Measurements from ENCODE around the gene GDI2. TPM values are rescaled to one million over a fixed set of nuclear protein-coding genes. Genes with fewer than 3 reads are reported as not detected.
A peak's percentile ranks its signal among the peaks of the same experiment; 100 is the strongest.

GDI2 gene
- total RNA-seq, 1 donor from 2014 or later = 287 TPM

GRCh38 chr10:5814110-5815107 is 1.2 kb upstream of the GDI2 start:
- Mint-ChIP-seq H3K27me3 (no peaks in the 10 kb centered on the region), H3K9me3 (ENCODE audit: low read depth) (no peaks in the 10 kb centered on the region), H3K36me3 (ENCODE audit: insufficient read depth) (no peaks in the 10 kb centered on the region), H3K27ac (peak overlapping the region; percentile 95), H3K4me3 (ENCODE audit: low read depth) (peak overlapping the region; percentile 82), H3K4me1 (ENCODE audit: low read depth) (peaks cover 29% of the 10 kb centered on the region)
- no peak for DNase-seq (ENCODE audit: low spot score, unreplicated experiment)
- no peak for TF ChIP-seq CTCF (IDR thresholded peaks at IDR 0.05; ENCODE audit: unreplicated experiment)

- Mint-ChIP-seq H3K36me3 (ENCODE audit: insufficient read depth) (peaks cover 3% of the 10 kb centered on the region), H3K9me3 (ENCODE audit: low read depth) (no peaks in the 10 kb centered on the region), H3K27ac (peak overlapping the region; percentile 98), H3K4me3 (ENCODE audit: low read depth) (peak overlapping the region; percentile 82), H3K27me3 (no peaks in the 10 kb centered on the region), H3K4me1 (ENCODE audit: low read depth) (peaks cover 32% of the 10 kb centered on the region)
- DNase-seq (ENCODE audit: low spot score, unreplicated experiment) = no peak
- no peak for TF ChIP-seq CTCF (IDR thresholded peaks at IDR 0.05; ENCODE audit: unreplicated experiment)
Measured at GRCh38 chr10:5813091-5813340, 218 bp downstream of the GDI2 start.

GRCh38 chr10:5812283-5813090 is 747 bp downstream of the GDI2 start:
- Mint-ChIP-seq H3K27me3 (no peaks in the 10 kb centered on the region), H3K9me3 (ENCODE audit: low read depth) (no peaks in the 10 kb centered on the region), H3K27ac (peak overlapping the region; percentile 94), H3K4me1 (ENCODE audit: low read depth) (peaks cover 34% of the 10 kb centered on the region), H3K4me3 (ENCODE audit: low read depth) (peak overlapping the region; percentile 82), H3K36me3 (ENCODE audit: insufficient read depth) (peaks cover 5% of the 10 kb centered on the region)
- no peak for TF ChIP-seq CTCF (IDR thresholded peaks at IDR 0.05; ENCODE audit: unreplicated experiment)
- peak; percentile 32 for DNase-seq (ENCODE audit: low spot score, unreplicated experiment)

- peaks cover 44% of the 10 kb centered on the region for H3K4me1 Mint-ChIP-seq (ENCODE audit: low read depth)
- H3K27ac Mint-ChIP-seq = peak overlapping the region; percentile 94
- H3K4me3 Mint-ChIP-seq (ENCODE audit: low read depth) = peak overlapping the region; percentile 82
- no peaks in the 10 kb centered on the region for H3K27me3 Mint-ChIP-seq
- no peaks in the 10 kb centered on the region for H3K9me3 Mint-ChIP-seq (ENCODE audit: low read depth)
- no peak for DNase-seq (ENCODE audit: low spot score, unreplicated experiment)
- H3K36me3 Mint-ChIP-seq (ENCODE audit: insufficient read depth) = peaks cover 7% of the 10 kb centered on the region
- no peak for TF ChIP-seq CTCF (IDR thresholded peaks at IDR 0.05; ENCODE audit: unreplicated experiment)
Measured at GRCh38 chr10:5811387-5811821, 1.8 kb downstream of the GDI2 start.

GRCh38 chr10:5810225-5810624 is 3.0 kb downstream of the GDI2 start:
- H3K27me3 Mint-ChIP-seq = no peaks in the 10 kb centered on the region
- H3K4me3 Mint-ChIP-seq (ENCODE audit: low read depth) = peak overlapping the region; percentile 82
- H3K9me3 Mint-ChIP-seq (ENCODE audit: low read depth) = no peaks in the 10 kb centered on the region
- peaks cover 46% of the 10 kb centered on the region for H3K4me1 Mint-ChIP-seq (ENCODE audit: low read depth)
- TF ChIP-seq CTCF (IDR thresholded peaks at IDR 0.05; ENCODE audit: unreplicated experiment) = no peak
- peak overlapping the region; percentile 63 for H3K27ac Mint-ChIP-seq
- H3K36me3 Mint-ChIP-seq (ENCODE audit: insufficient read depth) = peaks cover 11% of the 10 kb centered on the region
- no peak for DNase-seq (ENCODE audit: low spot score, unreplicated experiment)

All from progenitor cell of endocrine pancreas (in vitro differentiated cells).